GM18517 (cell line): ENCODE data around the gene TMEM26.
"Not testable (repeated sequence)": the region's sequence is repeated elsewhere in the genome, so short reads cannot be mapped to it uniquely, and the experiment has no call there.

Experiments used
- ATAC-seq: cut with Tn5 transposase; IDR thresholded peaks from one replicate; pipeline ENCODE4 v1.9.1; 2021; ENCODE audit warnings: mild to moderate bottlenecking, moderate library complexity; ENCODE audit not compliant: unreplicated experiment

TMEM26 gene

DNA sequence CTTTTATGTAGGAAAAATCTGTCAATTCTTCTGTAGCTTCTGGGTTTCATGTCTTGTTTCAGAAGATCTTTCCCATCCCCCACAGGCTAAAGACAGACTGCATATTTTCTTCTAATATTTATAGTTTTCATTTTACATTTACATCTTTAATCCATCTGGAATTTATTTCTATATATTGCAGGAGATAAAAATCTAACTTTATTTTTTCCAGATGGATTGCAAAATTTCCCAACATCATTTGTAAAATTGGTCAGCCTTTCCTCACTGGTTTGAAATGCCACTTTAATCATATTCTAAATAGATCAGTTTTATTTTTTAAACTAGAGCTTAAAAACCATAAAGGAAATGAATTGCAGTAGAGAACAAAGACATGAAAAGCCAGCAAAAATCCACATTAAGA lies 46.9 kb downstream of the TMEM26 start:
- ATAC-seq, result no peak

DNA sequence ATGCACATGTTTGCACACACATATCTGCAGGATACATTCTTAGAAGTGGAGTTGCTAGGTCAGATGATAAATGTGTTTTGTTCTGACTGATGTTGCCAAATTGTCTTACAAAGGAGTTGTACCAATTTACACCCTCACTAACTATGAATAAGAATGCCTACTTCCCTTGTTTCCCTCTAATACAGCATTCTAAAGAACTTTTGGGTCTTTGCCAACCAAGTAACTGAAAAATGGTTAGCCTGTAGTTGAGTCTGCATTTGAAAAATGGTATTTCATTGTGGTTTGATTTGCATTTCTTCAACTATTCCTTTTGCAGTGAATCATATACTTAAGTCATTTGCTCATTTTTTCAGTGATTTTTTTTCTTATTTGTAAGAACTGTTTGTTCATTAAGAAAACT lies 48.4 kb downstream of the TMEM26 start:
- no peak for ATAC-seq

DNA sequence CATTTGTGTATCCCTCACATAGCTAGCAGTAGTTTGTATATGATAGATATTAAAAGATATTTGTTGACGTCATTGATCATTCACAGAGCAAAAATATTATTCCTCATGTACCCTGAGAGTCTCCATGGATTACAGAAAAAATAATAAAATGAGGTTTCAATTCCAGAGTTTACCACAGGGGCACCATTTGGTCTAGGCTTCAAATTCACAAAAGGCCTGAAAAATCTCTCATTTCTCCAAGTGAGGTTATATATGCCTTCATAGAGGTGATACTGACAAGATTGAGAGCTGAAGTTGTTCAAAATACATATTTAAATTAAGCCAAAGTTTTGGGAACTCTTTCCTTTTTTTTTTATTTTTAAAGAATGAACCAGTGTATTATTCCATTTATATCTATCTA lies 52.7 kb downstream of the TMEM26 start:
- no peak for ATAC-seq

GRCh38 chr10:61399406-61399805 lies 53.8 kb downstream of the TMEM26 start:
- no peak for ATAC-seq

DNA sequence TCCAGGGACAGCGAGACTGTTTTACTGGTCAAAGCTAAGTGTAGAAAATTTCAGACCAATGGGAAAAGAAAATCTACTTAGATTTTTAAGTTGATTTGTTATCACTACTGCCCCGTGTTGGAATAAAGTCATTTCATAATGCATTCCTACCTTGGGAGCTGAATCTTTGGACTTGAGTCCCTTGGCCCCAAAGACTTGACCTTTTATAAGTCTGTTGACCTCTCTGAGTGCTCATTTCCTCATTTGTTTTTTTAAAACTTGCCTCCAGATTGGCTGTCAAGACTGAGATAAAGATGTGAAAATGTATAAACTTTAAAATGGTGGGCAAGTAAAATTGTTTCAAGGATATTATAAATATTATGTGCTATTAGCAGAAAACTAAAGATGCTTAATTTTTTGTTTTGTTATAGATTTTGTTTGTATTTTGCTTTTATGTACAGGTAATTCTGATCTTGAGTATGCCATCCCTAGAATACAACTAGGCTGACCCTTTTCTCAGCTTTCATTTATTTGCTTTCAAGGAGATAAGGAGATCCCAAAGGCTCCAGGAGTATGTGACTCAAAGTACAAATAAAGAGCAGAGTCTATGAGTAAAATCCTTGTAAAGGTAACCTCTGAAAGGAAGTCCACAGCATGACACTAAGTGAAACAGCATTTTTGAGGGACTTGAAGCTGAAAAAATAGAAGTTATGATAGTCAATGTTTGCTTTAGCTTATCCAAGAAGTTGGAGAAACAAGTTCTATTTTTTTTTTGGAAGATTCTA lies 54.6 kb downstream of the TMEM26 start:
- no peak for ATAC-seq

GRCh38 chr10:61397175-61397986 lies 55.8 kb downstream of the TMEM26 start:
- ATAC-seq, result peak; percentile 77

- ATAC-seq, result peak; percentile 37
Measured at GRCh38 chr10:61391281-61391680, 61.9 kb downstream of the TMEM26 start.

DNA sequence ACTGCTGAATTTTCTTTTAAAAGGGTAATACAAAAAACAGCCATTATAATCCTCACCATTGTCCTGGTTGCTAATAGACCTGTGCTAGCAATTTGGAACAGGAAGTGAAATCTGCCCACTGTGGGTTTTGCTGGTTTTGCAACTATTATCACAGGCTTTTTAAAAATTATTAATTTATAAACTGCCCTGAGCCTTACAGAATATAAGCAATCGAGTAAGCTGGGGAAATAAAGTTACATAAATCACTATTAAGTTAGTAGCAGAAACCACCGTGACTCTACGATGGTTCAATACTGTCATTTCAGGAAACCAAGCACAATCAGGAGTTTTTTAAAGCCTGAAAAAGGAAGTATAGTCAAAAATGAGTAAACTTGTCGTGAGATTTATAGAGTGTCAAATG lies 62.3 kb downstream of the TMEM26 start:
- ATAC-seq, result peak; percentile 90

DNA sequence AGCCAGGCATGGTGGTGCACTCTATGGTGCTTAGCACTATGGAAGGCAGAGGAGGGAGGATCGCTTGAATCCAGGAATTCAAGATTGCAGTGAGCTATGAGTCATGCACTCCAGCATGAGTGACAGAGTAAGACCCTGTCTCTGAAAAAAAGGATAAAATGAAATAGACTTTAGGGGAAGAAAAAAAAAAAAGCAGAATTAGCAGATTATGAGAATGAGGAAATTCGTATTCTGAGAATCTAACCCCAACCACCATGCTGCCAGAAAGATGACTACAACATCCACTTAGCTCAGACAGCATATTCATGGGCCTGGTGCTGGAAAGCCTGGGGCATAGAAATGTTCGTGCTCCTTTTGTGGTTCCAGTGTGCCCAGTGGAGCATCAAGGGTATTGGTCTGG lies 63.3 kb downstream of the TMEM26 start:
- no peak for ATAC-seq

DNA sequence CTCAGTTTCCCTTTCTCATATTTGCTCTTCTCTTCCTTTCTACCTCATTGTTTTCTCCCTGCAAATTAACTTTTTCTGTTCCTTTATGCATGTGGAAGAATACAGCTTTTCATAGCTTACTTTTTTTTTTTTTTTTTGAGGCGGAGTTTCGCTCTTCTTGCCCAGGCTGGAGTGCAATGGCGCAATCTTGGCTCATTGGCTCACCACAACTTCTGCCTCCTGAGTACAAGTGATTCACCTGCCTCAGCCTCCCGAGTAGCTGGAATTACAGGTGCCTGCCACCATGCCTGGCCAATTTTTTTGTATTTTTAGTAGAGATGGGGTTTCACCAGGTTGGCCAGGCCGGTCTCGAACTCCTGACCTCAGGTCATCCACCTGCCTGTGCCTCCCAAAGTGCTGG lies 64.2 kb downstream of the TMEM26 start:
- not testable (repeated sequence) for ATAC-seq

GRCh38 chr10:61385231-61386001 lies 67.8 kb downstream of the TMEM26 start:
- no peak for ATAC-seq

- ATAC-seq, result not testable (repeated sequence)
Measured at GRCh38 chr10:61381153-61381552, 72.0 kb downstream of the TMEM26 start.

DNA sequence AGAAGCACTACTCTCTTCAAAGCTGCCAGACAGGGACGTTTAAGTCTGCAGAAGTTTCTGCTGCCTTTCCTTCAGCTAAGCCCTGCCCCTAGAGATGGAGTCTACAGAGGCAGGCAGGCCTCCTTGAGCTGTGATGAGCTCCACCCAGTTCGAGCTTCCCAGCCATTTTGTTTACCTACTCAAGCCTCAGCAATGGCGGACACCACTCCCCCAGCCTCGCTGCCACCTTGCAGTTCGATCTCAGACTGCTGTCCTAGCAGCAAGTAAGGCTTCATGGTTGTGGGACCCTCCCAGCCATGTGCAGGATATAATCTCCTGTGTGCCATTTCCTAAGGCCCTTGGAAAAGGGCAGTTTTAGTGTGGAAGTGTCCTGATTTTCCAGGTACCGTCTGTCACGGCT lies 74.3 kb downstream of the TMEM26 start:
- no peak for ATAC-seq

DNA sequence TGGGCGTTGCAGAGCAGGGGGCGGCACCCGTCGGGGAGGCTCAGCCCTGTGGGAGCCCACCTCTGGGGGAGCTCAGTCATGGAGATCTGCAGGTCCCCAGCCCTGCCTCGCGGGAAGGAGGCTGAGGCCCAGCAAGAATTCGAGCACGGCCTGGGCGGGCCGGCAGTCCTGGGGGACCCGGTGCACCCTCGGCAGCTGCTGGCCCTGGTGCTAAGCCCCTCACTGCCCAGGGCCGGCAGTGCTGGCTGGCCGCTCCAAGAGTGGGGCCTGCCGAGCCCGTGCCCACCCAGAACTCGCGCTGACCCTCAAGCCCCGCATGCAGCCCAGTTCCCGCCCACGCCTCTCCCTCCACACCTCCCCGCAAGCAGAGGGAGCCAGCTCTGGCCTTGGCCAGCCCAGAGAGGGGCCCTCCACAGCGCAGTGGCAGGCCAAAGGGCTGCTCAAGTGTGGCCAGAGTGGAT lies 76.2 kb downstream of the TMEM26 start:
- ATAC-seq, result no peak

DNA sequence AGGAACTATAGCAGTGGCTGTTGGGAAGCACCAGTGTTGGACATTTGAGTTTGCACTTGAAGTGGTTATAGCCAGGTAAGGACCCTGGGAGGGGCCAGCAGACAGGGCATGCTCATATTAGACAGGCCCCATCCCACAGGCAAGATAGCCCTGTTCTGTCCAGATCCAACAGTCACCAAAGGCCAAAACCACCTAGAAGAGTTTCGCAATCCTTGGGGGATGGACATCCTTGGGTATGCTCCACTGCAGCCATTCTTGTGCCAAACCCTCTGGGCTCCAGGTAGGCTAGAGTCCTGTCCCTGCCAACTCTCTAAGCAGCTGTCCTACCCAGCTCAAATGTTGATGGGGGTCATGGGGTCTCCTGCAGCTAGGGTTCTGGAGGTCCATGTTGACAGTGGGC lies 76.8 kb downstream of the TMEM26 start:
- ATAC-seq, result no peak

- ATAC-seq, result no peak
Measured at GRCh38 chr10:61366365-61366764, 86.8 kb downstream of the TMEM26 start.

- no peak for ATAC-seq
Measured at GRCh38 chr10:61364619-61365018, 88.6 kb downstream of the TMEM26 start.

DNA sequence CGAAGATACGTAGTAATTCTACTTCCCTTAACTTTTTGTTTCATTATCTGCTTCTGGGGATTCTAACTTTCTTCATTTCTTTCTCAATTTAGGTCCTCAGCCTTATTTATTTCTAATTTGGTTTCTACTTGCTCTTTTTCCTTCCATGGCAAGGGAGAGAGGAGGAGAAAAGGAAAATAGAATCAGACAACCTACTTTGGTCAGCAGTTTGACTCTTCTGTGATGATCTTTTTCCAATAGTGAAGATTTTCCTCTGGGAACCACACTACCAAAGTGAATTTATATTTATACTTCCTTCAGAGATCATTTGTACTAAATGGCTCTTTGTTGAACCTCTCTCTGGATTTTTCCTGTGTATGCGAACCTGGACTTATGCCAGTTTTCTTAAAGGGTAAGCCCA lies 90.2 kb downstream of the TMEM26 start:
- no peak for ATAC-seq

GRCh38 chr10:61359452-61359851 lies 93.7 kb downstream of the TMEM26 start:
- no peak for ATAC-seq

DNA sequence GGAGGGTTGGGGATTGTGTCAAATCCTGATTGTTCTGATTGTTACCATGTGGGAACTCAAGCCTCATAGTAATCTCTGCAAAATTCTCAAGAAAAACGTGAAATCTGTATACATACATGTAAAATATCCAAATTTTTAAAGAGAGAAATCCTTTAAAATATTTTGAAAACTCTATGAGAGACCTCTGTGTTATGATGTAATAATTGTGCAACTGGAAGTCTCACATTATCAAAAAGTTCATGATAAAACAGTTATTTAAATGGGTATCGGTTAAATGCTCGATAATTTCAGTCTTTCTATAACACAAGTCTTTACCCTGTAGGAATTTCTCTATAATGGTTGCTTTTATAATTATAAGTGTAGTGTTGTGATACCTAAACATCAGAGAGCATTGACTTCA lies 95.5 kb downstream of the TMEM26 start:
- ATAC-seq, result no peak
